K562 (cell line): Measurements from ENCODE around the gene ZNF629. TPM values are rescaled to one million over a fixed set of nuclear protein-coding genes. Genes with fewer than 3 reads are reported as not detected.

ENCODE experiments used
- E2F1 ChIP-seq: sonication (generic); formaldehyde crosslinking; IDR thresholded peaks from 2 replicates; pipeline ENCODE4 v1.8.1; 2023; ENCODE audit warnings: mild to moderate bottlenecking, missing genetic modification reagents, moderate library complexity
- NFIX ChIP-seq: fragments of 250-450 bp; sonication (Bioruptor Pico); IDR thresholded peaks from 2 replicates; pipeline ENCODE4 v1.4.0; 2020; ENCODE audit warnings: low read depth, mild to moderate bottlenecking, moderate library complexity
- SMARCC2 ChIP-seq: fragments of 450-650 bp; IDR thresholded peaks from 2 replicates; pipeline ENCODE4 v1.6.1; 2017; ENCODE audit warnings: antibody characterized with exemption, moderate library complexity, mild to moderate bottlenecking, low read depth
- USF2 ChIP-seq: sonication (generic); formaldehyde crosslinking; IDR thresholded peaks from 2 replicates; pipeline ENCODE4 v1.5.0; 2020; ENCODE audit warnings: missing genetic modification reagents
- ZBTB40 ChIP-seq, 2 experiments: fragments of 450-650 bp in 1 of 2; sonication (generic) in 1 of 2; formaldehyde crosslinking in 1 of 2; IDR thresholded peaks; 2 replicates each; pipeline versions ENCODE4 v1.7.1 to v1.9.0; 2016 to 2022; ENCODE audit warnings: inconsistent platforms in 1 of 2, mild to moderate bottlenecking in 1 of 2, missing genetic modification reagents in 1 of 2
- polyA plus RNA-seq, 8 experiments: library from polyadenylated mRNA; depleted of rRNA in 4 of 8; stranded (reverse) in 5 of 8; unstranded in 3 of 8; fragments of >200 nt; fragmentation: Nextera tagmentation in 2 of 8; fragmentation: Illumina TruSeq in 1 of 8; extraction: Ambion mirVana in 2 of 8; extraction: Trizol in 1 of 8; gene quantifications; 2 replicates each; pipeline versions ENCODE4 v1.2.1 to v1.2.3, GENCODE V29; 2011 to 2014; ENCODE audit warnings: inconsistent platforms in 1 of 8, missing spikeins in 1 of 8
- total RNA-seq, 7 experiments: library from RNA; depleted of rRNA in 6 of 7; stranded (reverse); fragments of >200 nt in 6 of 7; fragmentation: Illumina TruSeq in 2 of 7; extraction: Trizol in 2 of 7; gene quantifications; 2 replicates each; pipeline versions ENCODE4 v1.2.1 to v1.2.3, GENCODE V29; 2011 to 2021; ENCODE audit warnings: low replicate concordance in 1 of 7

ZNF629 gene
- total and polyA plus RNA-seq, 9 of the 15 experiments (the other 6 are each of a cell fraction or from before 2014, with no cell fraction given), result 0.44 to 18.8 (median 7.4) TPM

GRCh38 chr16:30747799-30748633, 39.0 kb downstream of the ZNF629 start, which contains the start of gene PHKG2 (continued):
- TF ChIP-seq SMARCC2 (no peak), E2F1 (no peak), ZBTB40 (IDR thresholded peaks at IDR 0.05) (peak; percentile 42), ZBTB40 (CRISPR knock-in tag; IDR thresholded peaks at IDR 0.05) (no peak), USF2 (peak; percentile 98), NFIX (CRISPR knock-in tag) (no peak)
